C4-2B (cell line): ENCODE measurements around the gene RIT2.

Source experiments
- H3K27ac ChIP-seq: fragments of 450-650 bp; 2 replicates; pipeline ENCODE4 v1.5.1; 2017
- CTCF ChIP-seq: fragments of 450-650 bp; conservative IDR thresholded peaks from 2 replicates; pipeline ENCODE4 v1.5.1; 2017; ENCODE audit warnings: mild to moderate bottlenecking
- ZFX ChIP-seq: fragments of 450-650 bp; IDR thresholded peaks from 2 replicates; pipeline ENCODE4 v1.6.1; 2017

RIT2 gene

GRCh38 chr18:42792731-42793130, 322.8 kb downstream of the RIT2 start:
- H3K27ac ChIP-seq = no peak overlapping the region
- no peak for TF ChIP-seq ZFX
- no peak for TF ChIP-seq CTCF

GRCh38 chr18:42784632-42785031, 330.9 kb downstream of the RIT2 start:
- H3K27ac ChIP-seq = no peak overlapping the region
- TF ChIP-seq CTCF (no peak), ZFX (no peak)

- no peak for TF ChIP-seq CTCF
- no peak for TF ChIP-seq ZFX
- no peak overlapping the region for H3K27ac ChIP-seq
Observed at GRCh38 chr18:42782929-42783328, 332.6 kb downstream of the RIT2 start.

- H3K27ac ChIP-seq = no peak overlapping the region
- TF ChIP-seq CTCF (no peak), ZFX (no peak)
Observed at GRCh38 chr18:42781298-42781815, 334.1 kb downstream of the RIT2 start.

GRCh38 chr18:42780171-42780570, 335.3 kb downstream of the RIT2 start:
- no peak overlapping the region for H3K27ac ChIP-seq
- TF ChIP-seq CTCF (no peak), ZFX (no peak)

GRCh38 chr18:42778445-42779042, 336.9 kb downstream of the RIT2 start:
- no peak overlapping the region for H3K27ac ChIP-seq
- no peak for TF ChIP-seq ZFX
- no peak for TF ChIP-seq CTCF

GRCh38 chr18:42778024-42778423, 337.5 kb downstream of the RIT2 start:
- TF ChIP-seq CTCF = no peak
- TF ChIP-seq ZFX = no peak
- H3K27ac ChIP-seq = no peak overlapping the region
